GM21360 (cell line): ENCODE results near the gene DLG2.

ENCODE experiments used
- ATAC-seq: cut with Tn5 transposase; IDR thresholded peaks from one replicate; pipeline ENCODE4 v1.9.1; 2021; ENCODE audit warnings: mild to moderate bottlenecking, moderate library complexity; ENCODE audit not compliant: unreplicated experiment

Gene DLG2

GRCh38 chr11:84012171-84012826 is 1614.8 kb downstream of the DLG2 start:
- no peak for ATAC-seq

- ATAC-seq, result no peak
These were observed 1624.0 kb downstream of the DLG2 start for GRCh38 chr11:84003181-84003580.

- ATAC-seq, result no peak
These were observed 1628.2 kb downstream of the DLG2 start for GRCh38 chr11:83998921-83999320.

- ATAC-seq, result no peak
These were observed 1636.9 kb downstream of the DLG2 start for GRCh38 chr11:83990160-83990733.

GRCh38 chr11:83982825-83983224 is 1644.3 kb downstream of the DLG2 start:
- no peak for ATAC-seq

- no peak for ATAC-seq
These were observed 1647.6 kb downstream of the DLG2 start for GRCh38 chr11:83979593-83979992.

GRCh38 chr11:83978942-83979341 is 1648.2 kb downstream of the DLG2 start:
- ATAC-seq, result no peak

- no peak for ATAC-seq
These were observed 1651.1 kb downstream of the DLG2 start for GRCh38 chr11:83976086-83976485.

GRCh38 chr11:83972536-83972935 is 1654.6 kb downstream of the DLG2 start:
- no peak for ATAC-seq

GRCh38 chr11:83971063-83971462 is 1656.1 kb downstream of the DLG2 start:
- no peak for ATAC-seq

GRCh38 chr11:83970061-83970671 is 1657.0 kb downstream of the DLG2 start:
- ATAC-seq, result peak; percentile 70

GRCh38 chr11:83957038-83957900 is 1669.9 kb downstream of the DLG2 start:
- no peak for ATAC-seq

- no peak for ATAC-seq
These were observed 1670.9 kb downstream of the DLG2 start for GRCh38 chr11:83956119-83956697.

GRCh38 chr11:83954780-83955179 is 1672.4 kb downstream of the DLG2 start:
- ATAC-seq, result no peak

GRCh38 chr11:83951521-83951920 is 1675.6 kb downstream of the DLG2 start:
- ATAC-seq, result no peak

- ATAC-seq, result no peak
These were observed 1678.9 kb downstream of the DLG2 start for GRCh38 chr11:83948200-83948599.

- ATAC-seq, result no peak
These were observed 1681.2 kb downstream of the DLG2 start for GRCh38 chr11:83945976-83946375.

- ATAC-seq, result no peak
These were observed 1686.1 kb downstream of the DLG2 start for GRCh38 chr11:83941050-83941449.

- no peak for ATAC-seq
These were observed 1689.0 kb downstream of the DLG2 start for GRCh38 chr11:83938148-83938547.

- ATAC-seq, result no peak
These were observed 1694.1 kb downstream of the DLG2 start for GRCh38 chr11:83933008-83933407.

GRCh38 chr11:83927422-83927821 is 1699.7 kb downstream of the DLG2 start:
- no peak for ATAC-seq
